ENCODE data around the gene XYLT1.

XYLT1 gene

DNA sequence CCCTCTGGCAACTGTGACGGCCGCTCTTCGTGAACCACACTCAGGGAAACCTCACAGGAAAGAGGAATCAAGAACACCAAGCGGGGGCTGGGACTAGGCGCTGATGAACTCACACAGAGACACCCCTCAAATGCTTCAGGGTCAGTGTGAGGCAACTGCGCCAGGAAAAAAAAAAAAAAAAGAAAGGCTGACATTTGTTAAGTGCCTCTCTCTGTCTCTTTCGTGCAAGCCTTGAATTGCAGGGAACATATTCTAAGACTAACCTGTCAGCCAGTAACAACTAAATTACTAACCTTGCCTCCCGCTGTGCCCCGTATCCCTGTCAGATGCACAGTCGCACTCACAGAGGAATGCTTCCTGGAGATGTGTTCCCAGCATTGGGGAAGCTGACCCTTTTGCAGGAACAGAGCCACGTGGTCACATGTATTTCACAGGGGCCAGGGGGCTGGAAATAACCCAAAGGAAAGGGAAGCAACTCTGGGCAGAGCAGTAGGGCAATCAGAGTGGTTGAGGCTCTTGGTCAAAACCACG lies 247.8 kb downstream of the XYLT1 start:
- Histone ChIP-seq H3K36me3 (ENCODE audit: low read depth) (no peaks in the 10 kb centered on the region; the same call in 1 of the 2 replicates), H3K4me1 (ENCODE audit: insufficient read depth, poor library complexity, severe bottlenecking) (peaks cover 13% of the 10 kb centered on the region)
- no peak for DNase-seq (ENCODE audit: low spot score)

GRCh38 chr16:17219991-17220390 lies 250.8 kb downstream of the XYLT1 start:
- ATAC-seq (ENCODE audit: low read depth) (no peak), DNase-seq (ENCODE audit: low spot score) (no peak)
- no peak for TF ChIP-seq CTCF (IDR thresholded peaks at IDR 0.05; ENCODE audit: poor library complexity, severe bottlenecking)
- H3K27ac ChIP-seq (ENCODE audit: poor library complexity, severe bottlenecking) = no peak overlapping the region
- no peak overlapping the region for H3K4me3 ChIP-seq (ENCODE audit: severe bottlenecking)
- peaks cover 2% of the 10 kb centered on the region for H3K4me1 ChIP-seq (ENCODE audit: insufficient read depth, poor library complexity, severe bottlenecking)
- H3K36me3 ChIP-seq (ENCODE audit: low read depth) = no peaks in the 10 kb centered on the region
- H3K9me3 ChIP-seq (ENCODE audit: severe bottlenecking) = no peaks in the 10 kb centered on the region
- H3K27me3 ChIP-seq (ENCODE audit: insufficient read depth, poor library complexity, severe bottlenecking) = no peaks in the 10 kb centered on the region

More for the DNA sequence above, 247.8 kb downstream of the XYLT1 start:
- no peak for ATAC-seq (ENCODE audit: low read depth)
- no peaks in the 10 kb centered on the region for H3K9me3 ChIP-seq (ENCODE audit: severe bottlenecking)
- no peak for TF ChIP-seq CTCF (IDR thresholded peaks at IDR 0.05; ENCODE audit: poor library complexity, severe bottlenecking)
- no peak overlapping the region for H3K4me3 ChIP-seq (ENCODE audit: severe bottlenecking)
- no peaks in the 10 kb centered on the region for H3K27me3 ChIP-seq (ENCODE audit: insufficient read depth, poor library complexity, severe bottlenecking)
- H3K27ac ChIP-seq (ENCODE audit: poor library complexity, severe bottlenecking) = no peak overlapping the region

GRCh38 chr16:17215936-17216335 lies 254.8 kb downstream of the XYLT1 start:
- no peaks in the 10 kb centered on the region; the same call in 1 of the 2 replicates for H3K36me3 ChIP-seq (ENCODE audit: low read depth)
- no peaks in the 10 kb centered on the region for H3K27me3 ChIP-seq (ENCODE audit: insufficient read depth, poor library complexity, severe bottlenecking)
- no peaks in the 10 kb centered on the region for H3K4me1 ChIP-seq (ENCODE audit: insufficient read depth, poor library complexity, severe bottlenecking)
- no peak for ATAC-seq (ENCODE audit: low read depth)
- H3K4me3 ChIP-seq (ENCODE audit: severe bottlenecking) = no peak overlapping the region
- DNase-seq (ENCODE audit: low spot score) = no peak
- TF ChIP-seq CTCF (IDR thresholded peaks at IDR 0.05; ENCODE audit: poor library complexity, severe bottlenecking) = no peak
- H3K27ac ChIP-seq (ENCODE audit: poor library complexity, severe bottlenecking) = no peak overlapping the region
- H3K9me3 ChIP-seq (ENCODE audit: severe bottlenecking) = peaks cover 5% of the 10 kb centered on the region

DNA sequence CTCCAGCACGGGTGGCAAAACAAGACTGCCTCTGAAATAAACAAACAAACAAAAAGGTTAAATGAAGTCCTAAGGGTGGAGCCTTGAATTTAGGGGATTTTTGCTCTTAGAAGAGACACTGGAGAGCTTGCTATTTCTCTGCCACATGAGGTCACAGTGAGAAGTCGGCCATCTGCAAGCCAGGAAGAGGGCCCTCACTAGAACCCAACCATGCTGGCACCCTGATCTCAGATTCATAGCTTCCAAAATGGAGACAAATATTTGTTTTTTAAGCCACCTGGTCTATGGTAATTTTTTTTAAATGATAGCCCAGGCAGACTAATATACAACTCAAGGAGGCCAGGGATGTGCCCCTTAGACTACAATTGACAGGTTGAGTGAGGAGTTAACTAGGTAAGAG lies 255.5 kb downstream of the XYLT1 start:
- Histone ChIP-seq H3K27me3 (ENCODE audit: insufficient read depth, poor library complexity, severe bottlenecking) (no peaks in the 10 kb centered on the region), H3K4me3 (ENCODE audit: severe bottlenecking) (no peak overlapping the region), H3K36me3 (ENCODE audit: low read depth) (no peaks in the 10 kb centered on the region; the same call in 1 of the 2 replicates), H3K27ac (ENCODE audit: poor library complexity, severe bottlenecking) (no peak overlapping the region), H3K4me1 (ENCODE audit: insufficient read depth, poor library complexity, severe bottlenecking) (no peaks in the 10 kb centered on the region), H3K9me3 (ENCODE audit: severe bottlenecking) (peaks cover 5% of the 10 kb centered on the region)
- TF ChIP-seq CTCF (IDR thresholded peaks at IDR 0.05; ENCODE audit: poor library complexity, severe bottlenecking) = no peak
- ATAC-seq (ENCODE audit: low read depth) (no peak), DNase-seq (ENCODE audit: low spot score) (no peak)

DNA sequence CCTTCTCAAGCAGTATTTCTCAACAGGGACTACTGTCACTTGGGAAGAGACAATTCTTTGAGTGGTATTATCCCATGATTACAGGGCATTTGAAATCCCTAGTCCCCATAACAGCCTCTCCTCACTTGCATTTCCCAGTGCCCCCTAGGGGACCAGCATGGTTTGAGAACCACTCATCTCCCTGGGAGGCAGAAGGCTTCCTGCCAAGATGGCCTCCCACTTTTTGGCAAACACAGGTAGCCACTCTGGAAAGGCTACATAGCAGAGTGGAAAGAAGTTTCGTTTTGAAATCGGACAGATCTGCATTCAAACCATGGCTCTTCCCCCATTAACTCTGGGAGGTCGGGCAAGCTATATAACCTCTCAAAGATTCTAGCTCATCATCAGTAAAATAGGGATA lies 256.8 kb downstream of the XYLT1 start:
- H3K4me1 ChIP-seq (ENCODE audit: insufficient read depth, poor library complexity, severe bottlenecking) = no peaks in the 10 kb centered on the region
- H3K27me3 ChIP-seq (ENCODE audit: insufficient read depth, poor library complexity, severe bottlenecking) = no peaks in the 10 kb centered on the region
- DNase-seq (ENCODE audit: low spot score) = no peak
- H3K36me3 ChIP-seq (ENCODE audit: low read depth) = no peaks in the 10 kb centered on the region; the same call in 1 of the 2 replicates
- no peak overlapping the region for H3K27ac ChIP-seq (ENCODE audit: poor library complexity, severe bottlenecking)
- H3K4me3 ChIP-seq (ENCODE audit: severe bottlenecking) = no peak overlapping the region
- peaks cover 5% of the 10 kb centered on the region for H3K9me3 ChIP-seq (ENCODE audit: severe bottlenecking)
- no peak for TF ChIP-seq CTCF (IDR thresholded peaks at IDR 0.05; ENCODE audit: poor library complexity, severe bottlenecking)
- ATAC-seq (ENCODE audit: low read depth) = no peak
